HEK293 (cell line): ENCODE results near the gene MOGAT3.

ENCODE experiments used
- GLI2 ChIP-seq: fragments of 450-650 bp; formaldehyde crosslinking; IDR thresholded peaks from 2 replicates; pipeline ENCODE4; 2017; ENCODE audit warnings: missing biosample characterization, missing genetic modification characterization, low read depth, borderline replicate concordance
- GLI4 ChIP-seq: fragments of 450-650 bp; formaldehyde crosslinking; IDR thresholded peaks from 2 replicates; pipeline ENCODE4 v1.5.1; 2016; ENCODE audit warnings: missing biosample characterization, missing genetic modification characterization
- GLIS2 ChIP-seq: fragments of 450-650 bp; formaldehyde crosslinking; IDR thresholded peaks from 2 replicates; pipeline ENCODE4 v1.5.1; 2016; ENCODE audit warnings: missing biosample characterization, missing genetic modification characterization
- IKZF3 ChIP-seq: fragments of 450-650 bp; IDR thresholded peaks from 2 replicates; pipeline ENCODE4 v1.5.0; 2018; ENCODE audit warnings: missing biosample characterization, mild to moderate bottlenecking, missing genetic modification characterization, moderate library complexity
- KLF8 ChIP-seq: fragments of 450-650 bp; formaldehyde crosslinking; IDR thresholded peaks from 2 replicates; pipeline ENCODE4 v1.5.1; 2016; ENCODE audit warnings: missing biosample characterization, missing genetic modification characterization
- OSR2 ChIP-seq: fragments of 450-650 bp; formaldehyde crosslinking; IDR thresholded peaks from 2 replicates; pipeline ENCODE4 v1.5.1; 2016; ENCODE audit warnings: missing biosample characterization, missing genetic modification characterization
- PRDM1 ChIP-seq: fragments of 450-650 bp; formaldehyde crosslinking; IDR thresholded peaks from 2 replicates; pipeline ENCODE4; 2016; ENCODE audit warnings: missing biosample characterization, missing genetic modification characterization
- PRDM10 ChIP-seq: fragments of 450-650 bp; formaldehyde crosslinking; IDR thresholded peaks from 2 replicates; pipeline ENCODE4 v1.5.1; 2016; ENCODE audit warnings: missing biosample characterization, missing genetic modification characterization
- PRDM2 ChIP-seq: fragments of 450-650 bp; formaldehyde crosslinking; IDR thresholded peaks from 2 replicates; pipeline ENCODE4 v1.5.1; 2016; ENCODE audit warnings: missing biosample characterization, missing genetic modification characterization, borderline replicate concordance
- ZBTB8A ChIP-seq: fragments of 450-650 bp; formaldehyde crosslinking; IDR thresholded peaks from 2 replicates; pipeline ENCODE4 v1.5.1; 2016; ENCODE audit warnings: missing biosample characterization, missing genetic modification characterization
- ZFHX2 ChIP-seq: fragments of 450-650 bp; formaldehyde crosslinking; conservative IDR thresholded peaks from 2 replicates; pipeline ENCODE4 v1.5.1; 2016; ENCODE audit warnings: missing biosample characterization, missing genetic modification characterization
- ZNF10 ChIP-seq: fragments of 450-650 bp; formaldehyde crosslinking; IDR thresholded peaks from 2 replicates; pipeline ENCODE4 v1.5.1; 2017; ENCODE audit warnings: missing biosample characterization, missing genetic modification characterization
- ZNF19 ChIP-seq: fragments of 450-650 bp; formaldehyde crosslinking; IDR thresholded peaks from 2 replicates; pipeline ENCODE4; 2016; ENCODE audit warnings: missing biosample characterization, missing genetic modification characterization, low read depth
- ZNF202 ChIP-seq: fragments of 450-650 bp; formaldehyde crosslinking; IDR thresholded peaks from 2 replicates; pipeline ENCODE4 v1.5.1; 2016; ENCODE audit warnings: missing biosample characterization, missing genetic modification characterization, borderline replicate concordance
- ZNF214 ChIP-seq: fragments of 450-650 bp; formaldehyde crosslinking; IDR thresholded peaks from 2 replicates; pipeline ENCODE4 v1.5.1; 2017; ENCODE audit warnings: missing biosample characterization, mild to moderate bottlenecking, missing genetic modification characterization, borderline replicate concordance
- ZNF223 ChIP-seq: fragments of 450-650 bp; formaldehyde crosslinking; IDR thresholded peaks from 2 replicates; pipeline ENCODE4 v1.5.1; 2016; ENCODE audit warnings: missing biosample characterization, missing genetic modification characterization
- ZNF311 ChIP-seq: fragments of 450-650 bp; formaldehyde crosslinking; IDR thresholded peaks from 2 replicates; pipeline ENCODE4 v1.5.1; 2017; ENCODE audit warnings: missing biosample characterization, missing genetic modification characterization, borderline replicate concordance
- ZNF324 ChIP-seq: fragments of 450-650 bp; formaldehyde crosslinking; IDR thresholded peaks from 2 replicates; pipeline ENCODE4 v1.5.1; 2016; ENCODE audit warnings: missing biosample characterization, missing genetic modification characterization
- ZNF335 ChIP-seq: fragments of 450-650 bp; formaldehyde crosslinking; conservative IDR thresholded peaks from 2 replicates; pipeline ENCODE4 v1.5.1; 2016; ENCODE audit warnings: missing biosample characterization, missing genetic modification characterization
- ZNF354C ChIP-seq: fragments of 450-650 bp; formaldehyde crosslinking; IDR thresholded peaks from 2 replicates; pipeline ENCODE4 v1.5.1; 2016; ENCODE audit warnings: missing biosample characterization, missing genetic modification characterization, low read depth, borderline replicate concordance
- ZNF423 ChIP-seq: fragments of 450-650 bp; formaldehyde crosslinking; IDR thresholded peaks from 2 replicates; pipeline ENCODE4 v1.5.1; 2016; ENCODE audit warnings: missing biosample characterization, missing genetic modification characterization
- ZNF501 ChIP-seq: fragments of 450-650 bp; formaldehyde crosslinking; IDR thresholded peaks from 2 replicates; pipeline ENCODE4 v1.5.1; 2016; ENCODE audit warnings: missing biosample characterization, missing genetic modification characterization
- ZNF549 ChIP-seq: fragments of 450-650 bp; IDR thresholded peaks from 2 replicates; pipeline ENCODE4 v1.5.1; 2018; ENCODE audit warnings: missing biosample characterization, missing genetic modification characterization, mild to moderate bottlenecking, inconsistent platforms, moderate library complexity
- ZNF560 ChIP-seq: fragments of 450-650 bp; formaldehyde crosslinking; IDR thresholded peaks from 2 replicates; pipeline ENCODE4 v1.5.1; 2017; ENCODE audit warnings: missing biosample characterization, missing genetic modification characterization, borderline replicate concordance
- ZNF585B ChIP-seq: fragments of 450-650 bp; formaldehyde crosslinking; IDR thresholded peaks from 2 replicates; pipeline ENCODE4 v1.5.1; 2016; ENCODE audit warnings: missing biosample characterization, missing genetic modification characterization
- ZNF596 ChIP-seq: fragments of 450-650 bp; IDR thresholded peaks from 2 replicates; pipeline ENCODE4 v1.5.0; 2018; ENCODE audit warnings: missing biosample characterization, mild to moderate bottlenecking, missing genetic modification characterization, moderate library complexity
- ZNF610 ChIP-seq: fragments of 450-650 bp; formaldehyde crosslinking; IDR thresholded peaks from 2 replicates; pipeline ENCODE4 v1.5.1; 2016; ENCODE audit warnings: missing biosample characterization, missing genetic modification characterization, borderline replicate concordance
- ZNF624 ChIP-seq: fragments of 450-650 bp; formaldehyde crosslinking; IDR thresholded peaks from 2 replicates; pipeline ENCODE4 v1.5.1; 2017; ENCODE audit warnings: missing biosample characterization, missing genetic modification characterization
- ZNF626 ChIP-seq: fragments of 450-650 bp; sonication (Bioruptor Pico); formaldehyde crosslinking; IDR thresholded peaks from 2 replicates; pipeline ENCODE4 v1.5.1; 2018; ENCODE audit warnings: missing biosample characterization, missing genetic modification characterization, inconsistent platforms
- ZNF692 ChIP-seq: fragments of 450-650 bp; formaldehyde crosslinking; IDR thresholded peaks from 2 replicates; pipeline ENCODE4 v1.5.1; 2016; ENCODE audit warnings: missing biosample characterization, missing genetic modification characterization
- ZNF777 ChIP-seq: fragments of 450-650 bp; formaldehyde crosslinking; IDR thresholded peaks from 2 replicates; pipeline ENCODE4 v1.5.1; 2017; ENCODE audit warnings: missing biosample characterization, missing genetic modification characterization, borderline replicate concordance

MOGAT3 gene

GRCh38 chr7:101245147-101245668, 44.4 kb upstream of the MOGAT3 start (continued):
- TF ChIP-seq PRDM2 (tag by site-specific recombination) (no peak), KLF8 (tag by site-specific recombination) (no peak), ZNF624 (tag by site-specific recombination) (no peak), ZNF324 (tag by site-specific recombination) (no peak; the same call in 1 of the 2 replicates), ZNF777 (tag by site-specific recombination) (no peak), ZNF311 (tag by site-specific recombination) (no peak), ZNF423 (0 out of 2 replicates have a peak, but pooled peaks have one; percentile 52), ZNF549 (tag by site-specific recombination) (no peak), GLI2 (tag by site-specific recombination) (no peak), ZNF335 (peak; percentile 91), ZFHX2 (no peak), ZNF610 (tag by site-specific recombination) (no peak), ZNF692 (tag by site-specific recombination) (no peak), ZBTB8A (tag by site-specific recombination) (0 out of 2 replicates have a peak, but pooled peaks have one; percentile 35), PRDM10 (peak; percentile 99), OSR2 (0 out of 2 replicates have a peak, but pooled peaks have one; percentile 0), ZNF214 (no peak), ZNF501 (tag by site-specific recombination) (0 out of 2 replicates have a peak, but pooled peaks have one; percentile 11), IKZF3 (tag by site-specific recombination) (peak; percentile 91), ZNF10 (tag by site-specific recombination) (no peak), ZNF626 (tag by site-specific recombination) (no peak), GLIS2 (peak; percentile 80), PRDM1 (tag by site-specific recombination) (no peak), ZNF223 (tag by site-specific recombination) (no peak), ZNF596 (tag by site-specific recombination) (no peak), ZNF19 (tag by site-specific recombination) (no peak), ZNF560 (tag by site-specific recombination) (no peak), ZNF585B (no peak), ZNF202 (tag by site-specific recombination) (no peak), ZNF354C (tag by site-specific recombination) (no peak), GLI4 (tag by site-specific recombination) (no peak)
